HS-5 (cell line): ENCODE measurements around the gene DGKD.

Experiments used
- DNase-seq: peaks from one replicate; pipeline ENCODE4 v3.0.0-alpha.2; 2012; ENCODE audit warnings: low read depth

The DGKD gene

GRCh38 chr2:233412405-233412804 lies 58.1 kb downstream of the DGKD start:
- no peak for DNase-seq

GRCh38 chr2:233413046-233413445 lies 58.8 kb downstream of the DGKD start:
- no peak for DNase-seq

- no peak for DNase-seq
Observed at GRCh38 chr2:233413559-233414272, 59.4 kb downstream of the DGKD start.

GRCh38 chr2:233414273-233414654 lies 60.0 kb downstream of the DGKD start:
- DNase-seq, result no peak

GRCh38 chr2:233414777-233415570 lies 60.7 kb downstream of the DGKD start:
- no peak for DNase-seq

DNA sequence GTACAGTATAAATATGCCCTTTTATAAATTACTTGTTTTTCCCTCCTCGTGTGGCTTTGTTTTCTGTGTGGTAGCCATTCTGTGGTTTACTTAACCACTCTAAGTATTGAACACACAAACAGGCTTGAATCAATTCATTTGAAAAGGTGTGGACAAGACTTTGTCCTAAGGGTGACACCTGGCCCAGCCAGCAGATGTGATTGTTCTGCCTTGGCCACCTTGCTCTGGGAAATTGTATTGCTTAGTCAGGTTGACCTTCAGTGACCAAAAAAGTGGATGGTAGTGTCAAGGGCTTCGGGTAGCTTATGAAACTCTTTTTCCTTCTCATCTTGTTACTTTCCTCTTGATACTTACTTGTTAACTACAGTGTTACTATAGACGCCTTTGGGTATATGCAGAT lies 61.9 kb downstream of the DGKD start:
- no peak for DNase-seq

DNA sequence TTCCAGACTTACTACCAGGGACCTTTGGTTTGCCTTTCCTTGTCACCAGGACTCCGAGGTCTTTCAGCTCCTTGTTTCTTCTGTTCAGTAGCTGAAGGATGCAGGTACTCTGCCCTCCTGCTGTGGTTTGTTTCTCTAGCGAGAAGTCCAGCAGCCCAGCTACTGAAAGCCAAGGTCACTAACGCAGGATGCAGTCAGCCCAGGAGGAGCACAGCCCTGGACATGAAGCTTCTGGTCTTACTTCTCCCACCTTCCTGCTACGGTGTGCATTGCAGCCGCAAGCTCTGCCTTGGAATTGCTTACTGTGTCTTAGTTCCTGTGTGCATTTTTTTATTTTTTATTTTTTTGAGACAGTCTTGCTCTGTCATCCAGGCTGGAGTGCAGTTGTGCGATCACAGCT lies 62.4 kb downstream of the DGKD start:
- DNase-seq, result no peak

- no peak for DNase-seq
Observed at GRCh38 chr2:233417282-233417681, 63.0 kb downstream of the DGKD start.

- no peak for DNase-seq
Observed at GRCh38 chr2:233418052-233418760, 63.9 kb downstream of the DGKD start.

GRCh38 chr2:233418761-233419546 lies 64.7 kb downstream of the DGKD start:
- DNase-seq, result no peak

- DNase-seq, result no peak
Observed at GRCh38 chr2:233419602-233420391, 65.5 kb downstream of the DGKD start.

DNA sequence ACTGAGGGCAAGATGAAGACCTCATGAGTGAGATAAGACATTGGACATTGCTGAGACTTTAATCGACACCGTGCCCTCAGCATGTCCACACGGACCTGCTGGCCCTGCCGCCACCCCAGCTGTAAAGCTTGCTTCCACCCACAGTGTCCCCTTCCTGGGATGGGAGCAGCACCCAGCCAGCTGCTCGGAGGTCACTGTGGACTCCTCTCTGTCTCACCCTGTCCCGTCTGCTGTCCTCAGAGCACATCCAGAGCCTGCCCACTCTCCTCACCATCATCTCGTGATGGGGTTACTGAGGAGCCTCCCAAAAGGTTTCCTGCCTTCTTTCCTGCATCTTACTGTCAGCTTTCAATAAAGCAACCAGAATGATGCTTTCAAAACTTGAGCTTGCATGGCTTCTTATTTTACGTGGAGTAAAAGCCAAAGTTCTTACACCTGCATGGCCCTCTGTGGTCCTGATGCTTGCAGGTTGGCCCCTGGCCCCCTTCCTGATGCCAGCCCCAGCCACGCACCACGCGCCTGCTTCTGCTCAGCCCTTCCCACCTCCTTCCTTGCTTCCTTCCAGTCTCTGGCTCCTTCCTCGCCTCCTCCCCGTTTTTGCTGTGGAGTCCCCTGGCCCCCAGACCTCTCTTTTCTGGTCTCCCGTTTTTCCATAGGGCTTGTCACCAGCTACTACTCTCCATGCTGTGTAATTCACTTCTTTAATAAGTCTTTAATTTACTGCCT lies 67.0 kb downstream of the DGKD start:
- DNase-seq, result no peak

DNA sequence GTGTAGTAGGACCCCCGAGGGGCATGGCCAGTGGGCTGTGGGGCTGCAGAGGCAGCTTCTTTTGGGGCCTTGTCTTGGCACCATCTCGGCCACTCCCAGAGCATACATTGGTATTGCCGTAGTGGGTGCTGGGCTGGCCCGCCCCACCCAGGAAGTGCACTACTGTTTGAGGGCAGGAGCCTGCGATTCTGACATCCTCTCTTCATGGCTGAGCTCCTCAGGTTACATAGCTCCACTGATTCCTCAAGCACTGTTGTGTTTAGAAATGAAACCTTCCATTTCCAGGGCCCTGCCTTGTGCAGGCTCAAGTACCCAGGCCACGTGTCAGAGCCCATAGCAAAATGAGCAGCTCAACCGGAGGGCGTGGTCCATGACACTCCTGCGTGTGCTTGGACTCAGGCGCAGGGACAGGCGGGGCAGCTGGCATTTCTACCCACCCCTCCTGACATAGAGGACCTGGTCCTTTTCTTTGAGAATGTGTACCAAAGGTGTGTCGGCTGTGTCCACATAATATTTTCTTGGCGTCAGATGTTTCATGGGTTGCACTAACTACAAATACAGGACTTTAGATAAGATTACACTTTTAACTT lies 67.9 kb downstream of the DGKD start:
- no peak for DNase-seq

GRCh38 chr2:233422649-233423551 lies 68.6 kb downstream of the DGKD start:
- no peak for DNase-seq

DNA sequence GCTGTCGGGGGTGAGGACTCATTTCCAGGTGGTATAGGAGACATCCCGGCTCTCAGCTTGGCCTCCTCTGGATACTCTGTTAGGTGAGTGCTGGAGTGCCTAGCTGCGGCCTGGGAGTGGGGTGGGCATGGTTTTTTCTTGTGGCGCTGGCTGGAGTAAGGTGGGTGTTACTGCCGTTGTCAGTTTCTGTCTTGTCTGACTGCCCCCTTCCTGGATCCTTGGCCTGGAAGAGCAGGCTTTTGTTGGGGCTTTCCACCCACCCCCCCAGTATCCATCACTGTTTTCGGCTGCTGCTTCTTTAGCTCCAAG lies 69.2 kb downstream of the DGKD start:
- DNase-seq, result no peak

DNA sequence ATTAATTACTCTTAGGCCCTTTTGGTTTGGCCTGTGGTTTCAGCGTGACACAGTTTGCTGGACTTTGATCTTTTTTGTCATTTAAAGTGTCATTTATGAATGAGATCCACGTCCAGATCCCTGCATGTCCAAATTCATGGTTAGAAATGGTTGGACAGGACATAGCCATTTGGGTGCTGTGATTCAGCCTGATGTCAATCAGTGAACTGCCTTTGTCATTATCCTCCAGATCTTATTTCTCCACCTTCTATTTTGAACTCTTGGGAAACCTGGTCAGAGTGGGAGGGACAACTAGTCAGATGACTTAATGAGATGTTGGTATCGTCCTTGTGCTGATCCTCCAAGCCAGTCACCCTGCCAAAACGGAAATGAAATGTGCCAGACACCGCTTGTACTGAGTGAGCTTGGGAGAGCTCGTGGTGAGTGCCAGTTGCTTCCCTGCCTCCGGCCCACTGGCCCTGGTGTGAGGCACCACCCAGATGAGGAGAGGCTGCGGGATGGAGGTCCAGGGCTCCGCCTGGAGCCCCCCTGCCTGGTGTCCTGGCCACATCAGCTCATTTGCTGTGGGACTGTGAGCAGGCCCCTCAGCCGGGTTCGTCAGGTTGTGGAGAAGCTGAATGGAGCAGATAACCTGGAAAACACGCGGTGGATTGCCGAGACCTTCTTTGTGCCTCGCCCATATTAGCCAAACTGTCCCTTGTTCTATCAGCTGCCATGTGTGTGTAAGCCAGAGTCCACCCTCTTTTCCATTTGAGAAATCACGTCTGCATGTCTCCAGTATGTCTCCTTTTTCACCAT lies 70.1 kb downstream of the DGKD start:
- DNase-seq, result no peak

DNA sequence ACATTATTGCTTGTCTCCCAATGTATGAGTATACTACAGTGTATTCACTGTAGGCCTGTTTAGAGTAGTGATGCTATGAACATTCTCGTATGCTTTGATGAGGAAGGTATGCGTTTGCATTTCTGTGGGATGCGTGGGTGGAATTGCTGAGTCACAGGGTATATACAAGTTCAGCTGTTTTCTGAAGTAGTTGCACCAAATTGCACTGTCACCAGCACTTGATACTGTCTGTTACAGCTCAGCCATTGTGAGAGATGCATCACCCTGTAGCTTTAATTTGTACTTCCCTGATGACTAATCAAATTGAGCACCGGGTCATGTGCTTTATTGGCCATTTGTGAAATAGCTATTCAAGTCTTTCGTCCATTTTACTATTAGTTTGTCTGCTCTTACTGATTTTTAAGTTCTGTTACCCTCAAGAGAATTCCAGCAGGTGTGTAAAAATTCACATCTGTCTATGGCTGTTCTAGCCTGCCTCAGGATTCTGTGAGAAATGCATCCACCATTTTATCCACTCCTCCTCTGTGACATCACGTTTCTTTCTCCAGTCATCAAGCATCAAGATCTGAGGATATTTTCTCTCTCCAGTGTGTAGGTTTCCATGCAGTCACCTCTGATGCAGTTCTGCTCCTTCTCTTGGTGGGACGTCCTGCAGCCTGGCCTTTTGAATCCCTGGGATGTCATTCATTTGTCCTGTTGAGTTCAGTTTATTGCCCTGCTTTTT lies 72.5 kb downstream of the DGKD start:
- peak; percentile 94 for DNase-seq

DNA sequence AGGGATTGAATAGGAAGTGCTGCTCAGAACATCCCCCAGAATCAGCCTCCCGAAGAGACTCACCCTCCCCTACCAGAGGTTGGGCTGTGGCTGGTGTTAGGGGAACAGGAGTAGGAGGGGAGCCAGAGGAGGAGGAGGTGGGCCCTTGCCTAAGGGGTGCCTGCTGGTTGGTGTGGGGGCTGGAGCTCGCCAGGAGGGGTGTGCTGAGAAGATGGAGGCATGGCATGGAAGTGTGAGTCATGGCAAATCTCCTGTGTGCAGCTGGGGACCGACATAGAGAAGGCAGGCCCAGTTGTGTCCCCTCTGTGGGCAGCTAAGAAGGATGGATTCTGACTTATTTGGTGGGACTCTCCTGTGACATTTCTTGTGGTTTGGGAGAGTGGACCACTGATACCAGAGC lies 73.7 kb downstream of the DGKD start:
- no peak for DNase-seq
